HG03457 (cell line): ENCODE data around the gene SYNC.
"Not testable (repeated sequence)": the region's sequence is repeated elsewhere in the genome, so short reads cannot be mapped to it uniquely, and the experiment has no call there.

Experiments used
- ATAC-seq: cut with Tn5 transposase; IDR thresholded peaks from one replicate; pipeline ENCODE4 v1.9.1; 2021; ENCODE audit warnings: moderate number of reproducible peaks; ENCODE audit not compliant: unreplicated experiment

The SYNC gene

DNA sequence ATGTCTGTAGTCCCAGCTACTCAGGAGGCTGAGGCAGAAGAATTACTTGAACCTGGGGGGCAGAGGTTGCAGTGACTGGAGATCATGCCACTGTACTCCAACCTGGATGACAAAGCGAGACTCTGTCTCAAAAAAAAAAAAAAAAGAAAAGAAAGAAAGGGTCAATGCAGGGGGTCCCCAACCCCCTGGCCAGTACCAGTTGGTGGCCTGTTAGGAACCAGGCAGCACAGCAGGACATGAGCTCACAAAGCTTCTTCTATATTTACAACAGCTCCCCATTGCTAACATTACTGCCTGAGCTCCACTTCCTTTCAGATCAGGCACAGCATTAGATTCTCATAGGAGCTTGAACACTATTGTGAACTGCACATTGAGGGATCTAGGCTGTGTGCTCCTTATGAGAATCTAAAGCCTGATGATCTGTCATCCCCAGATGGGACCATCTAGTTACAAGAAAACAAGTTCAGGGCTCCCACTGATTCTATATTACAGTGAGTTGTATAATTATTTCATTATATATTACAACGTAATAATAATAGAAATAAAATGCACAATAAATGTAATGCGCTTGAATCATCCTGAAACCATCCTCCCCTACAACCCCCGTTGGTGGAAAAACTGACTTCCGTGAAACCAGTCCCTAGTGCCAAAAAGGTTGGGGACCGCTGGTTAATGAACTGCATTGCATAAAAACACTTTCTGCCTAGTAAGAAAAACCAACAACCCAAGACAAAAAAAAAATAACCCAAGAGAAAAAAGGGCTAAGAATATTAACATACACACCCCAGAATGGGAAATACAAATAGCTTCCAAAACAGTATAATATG is 55.0 kb downstream of the SYNC start:
- no peak for ATAC-seq

DNA sequence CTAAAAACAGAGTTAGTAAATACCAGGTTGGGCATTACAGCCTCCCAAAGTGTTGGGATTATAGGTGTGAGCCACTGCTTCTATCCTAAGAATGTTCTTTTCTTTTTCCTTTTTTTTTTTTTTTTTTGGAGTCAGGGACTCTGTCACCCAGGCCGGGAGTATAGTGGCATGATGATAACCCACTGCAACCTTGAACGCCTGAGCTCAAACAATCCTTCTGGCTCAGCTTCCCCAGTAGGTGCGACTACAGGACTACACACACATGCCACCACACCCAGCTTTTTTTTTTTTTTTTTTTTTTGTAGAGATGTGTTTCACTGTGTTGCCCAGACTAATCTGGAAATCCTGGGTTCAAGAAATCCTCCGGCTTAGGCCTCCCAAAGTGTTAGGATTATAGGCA is 58.1 kb downstream of the SYNC start:
- no peak for ATAC-seq

DNA sequence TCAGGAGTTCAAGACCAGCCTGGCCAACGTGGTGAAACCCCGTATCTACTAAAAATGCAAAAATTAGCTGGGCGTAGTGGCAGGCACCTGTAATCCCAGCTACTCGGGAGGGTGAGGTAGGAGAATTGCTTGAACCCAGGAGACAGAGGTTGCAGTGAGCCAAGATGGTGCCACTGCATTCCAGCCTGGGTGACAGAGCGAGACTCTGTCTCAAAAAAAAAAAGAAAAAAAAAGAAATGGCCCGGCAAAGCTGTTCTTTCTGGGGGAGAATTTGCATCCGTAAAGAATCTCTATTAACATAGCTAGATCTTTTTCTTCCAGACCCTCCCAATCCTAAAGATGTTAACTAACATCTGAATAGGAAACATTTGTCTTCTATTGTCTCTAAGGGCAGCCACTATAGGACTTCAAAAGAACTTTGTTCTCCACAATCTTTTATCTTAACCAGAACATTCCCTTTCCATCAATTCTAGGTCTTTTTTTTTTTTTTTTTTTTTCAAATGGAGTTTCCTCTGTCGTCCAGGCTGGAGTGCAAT is 60.2 kb downstream of the SYNC start:
- not testable (repeated sequence) for ATAC-seq

DNA sequence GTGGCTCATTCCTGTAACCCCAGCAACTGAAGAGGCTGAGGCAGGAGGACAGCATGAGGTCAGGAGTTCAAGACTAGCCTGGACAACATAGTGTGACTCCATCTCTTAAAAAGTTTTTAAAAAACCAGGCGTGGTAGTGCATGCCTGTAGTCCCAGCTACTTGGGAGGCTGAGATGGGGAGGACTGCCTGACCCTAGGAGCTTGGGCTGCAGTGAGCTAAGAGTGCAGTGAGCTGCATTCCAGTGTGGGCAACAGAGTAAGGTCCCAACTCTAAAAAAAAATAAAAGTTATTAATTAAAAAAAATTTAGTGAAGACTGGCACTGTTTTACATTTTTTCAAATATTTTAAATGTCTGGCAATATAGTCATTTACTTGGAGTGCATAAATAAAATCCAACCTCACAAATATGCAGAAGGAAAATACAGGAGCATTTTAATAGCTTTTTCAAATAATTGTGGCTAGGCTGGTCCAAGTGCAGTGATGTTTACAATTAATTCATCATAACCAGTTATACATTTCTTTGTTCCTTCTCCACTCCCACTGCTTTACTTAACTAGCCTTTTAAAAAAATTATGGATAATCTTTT is 63.0 kb downstream of the SYNC start:
- no peak for ATAC-seq

DNA sequence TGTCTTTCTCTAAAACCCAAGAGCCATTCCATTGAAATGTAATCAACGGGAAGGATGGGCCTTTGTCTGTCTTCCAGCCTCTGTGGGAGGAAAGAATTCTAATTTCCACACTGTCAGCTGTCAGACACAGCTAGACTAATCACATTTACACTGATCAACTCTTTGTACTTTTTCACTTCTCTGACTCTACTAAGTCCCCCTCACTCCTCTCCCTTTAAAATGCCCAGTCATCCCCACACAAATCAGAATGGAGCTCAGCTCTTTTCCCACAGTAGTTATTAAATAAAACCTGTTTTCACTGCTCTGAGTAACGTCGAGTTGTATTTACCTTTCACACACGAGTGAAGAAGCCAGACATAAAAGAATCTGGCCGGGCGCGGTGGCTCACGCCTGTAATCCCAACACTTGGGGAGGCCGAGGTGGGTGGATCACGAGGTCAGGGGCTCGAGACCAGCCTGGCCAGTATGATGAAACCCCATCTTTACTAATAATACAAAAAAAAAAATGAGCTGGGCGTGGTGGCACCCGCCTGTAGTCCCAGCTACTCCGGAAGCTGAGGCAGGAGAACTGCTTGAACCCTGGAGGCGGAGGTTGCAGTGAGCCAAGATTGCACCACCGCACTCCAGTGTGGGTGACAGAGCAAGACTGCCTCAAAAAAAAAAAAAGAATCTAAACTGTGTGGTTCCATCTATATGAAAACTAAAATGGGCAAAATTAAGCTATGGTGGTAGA is 65.5 kb downstream of the SYNC start:
- no peak for ATAC-seq

DNA sequence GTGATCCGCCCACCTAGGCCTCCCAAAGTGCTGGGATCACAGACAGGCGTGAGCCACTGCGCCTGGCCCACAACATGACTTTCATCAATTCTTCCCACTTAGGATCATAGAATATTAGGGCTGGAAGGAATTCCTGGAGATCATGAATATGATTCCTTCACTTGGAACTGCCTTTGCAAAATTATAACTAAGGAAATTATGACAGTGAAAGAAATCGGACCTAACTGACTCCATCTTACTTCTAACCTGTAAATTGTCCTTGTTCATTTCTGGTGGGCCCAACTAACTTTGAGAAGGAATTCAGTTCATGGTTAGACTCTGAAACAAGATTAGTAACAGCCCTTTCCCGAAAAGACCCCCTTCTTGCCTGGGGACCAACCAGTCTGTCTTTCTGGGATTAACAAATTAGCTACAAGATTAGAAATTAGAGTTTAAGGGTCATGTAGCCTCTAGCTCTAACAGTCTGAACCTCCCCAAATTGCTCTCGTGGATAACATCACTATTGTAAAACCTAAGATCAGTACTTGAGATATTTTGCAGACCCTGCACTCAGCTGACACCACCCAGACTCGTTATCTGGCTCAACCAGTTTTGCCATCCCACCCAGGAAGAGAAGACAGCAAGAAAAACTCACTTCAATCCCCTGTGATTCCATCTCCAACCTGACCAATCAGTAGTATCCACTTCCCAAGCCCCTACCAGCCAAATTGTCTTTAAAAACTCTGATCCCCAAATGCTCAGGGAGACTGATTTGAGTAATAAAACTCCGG is 66.9 kb downstream of the SYNC start:
- no peak for ATAC-seq

DNA sequence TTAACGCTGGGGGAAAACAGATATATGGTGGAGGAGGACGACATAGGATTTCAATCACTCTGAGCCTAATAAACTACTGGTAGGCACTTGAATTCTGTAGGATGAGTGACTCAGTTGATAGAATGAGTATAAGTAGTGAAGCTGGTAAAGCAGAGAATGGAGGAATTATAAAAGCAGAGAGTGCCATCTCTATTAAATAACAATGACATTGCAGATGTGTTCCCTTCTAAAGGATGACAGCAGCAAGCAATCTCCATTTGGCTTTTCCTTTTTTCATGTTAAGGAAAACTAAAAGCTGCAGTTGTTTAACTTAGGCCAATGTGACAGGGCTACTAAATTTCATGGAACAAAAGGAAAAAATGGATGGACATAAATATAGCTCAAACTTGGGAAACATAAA is 69.7 kb downstream of the SYNC start:
- ATAC-seq = no peak

DNA sequence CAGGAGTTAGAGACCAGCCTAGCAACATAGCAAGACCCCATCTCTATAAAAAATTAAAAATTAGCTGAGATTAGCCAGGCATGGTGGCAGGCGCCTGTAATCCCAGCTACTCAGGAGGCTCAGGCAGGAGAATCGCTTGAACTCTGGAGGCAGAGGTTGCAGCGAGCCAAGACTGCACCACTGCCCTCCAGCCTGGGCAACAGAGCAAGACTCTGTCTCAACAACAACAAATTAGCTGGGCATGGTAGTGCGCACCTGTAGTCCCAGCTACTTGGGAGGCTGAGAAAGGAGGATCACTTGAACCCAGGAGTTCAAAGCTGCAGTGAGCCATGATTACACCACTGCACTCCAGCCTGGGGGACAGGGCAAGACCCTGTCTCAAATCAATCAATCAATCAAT is 72.4 kb downstream of the SYNC start:
- ATAC-seq = not testable (repeated sequence)
